HT-29 (cell line): ENCODE data around the gene ATP8A2. TPM values are rescaled to one million over a fixed set of nuclear protein-coding genes. Genes with fewer than 3 reads are reported as not detected.
A peak's percentile ranks its signal among the peaks of the same experiment; 100 is the strongest.

Source experiments
- DNase-seq: peaks from one replicate; pipeline ENCODE4 v3.0.0-alpha.2; 2015; ENCODE audit warnings: low spot score
- total RNA-seq: library from RNA; depleted of rRNA; stranded (reverse); fragments of >200 nt; shearing (Covaris generic); gene quantifications from 2 replicates; pipeline ENCODE4 v1.2.3, GENCODE V29; 2014

The ATP8A2 gene
- total RNA-seq, 1 experiment from 2014 or later = not detected

- DNase-seq = no peak
These were observed 638.9 kb downstream of the ATP8A2 start for GRCh38 chr13:26010487-26011207.

- DNase-seq = no peak
These were observed 639.4 kb downstream of the ATP8A2 start for GRCh38 chr13:26011208-26011573.

- no peak for DNase-seq
These were observed 640.4 kb downstream of the ATP8A2 start for GRCh38 chr13:26011996-26012821.

- no peak for DNase-seq
These were observed 641.2 kb downstream of the ATP8A2 start for GRCh38 chr13:26012995-26013394.

GRCh38 chr13:26015271-26016125 lies 643.7 kb downstream of the ATP8A2 start:
- no peak for DNase-seq

GRCh38 chr13:26016189-26016588 lies 644.4 kb downstream of the ATP8A2 start:
- no peak for DNase-seq

- no peak for DNase-seq
These were observed 645.6 kb downstream of the ATP8A2 start for GRCh38 chr13:26017196-26017921.

GRCh38 chr13:26017932-26018665 lies 646.3 kb downstream of the ATP8A2 start:
- no peak for DNase-seq

- no peak for DNase-seq
These were observed 647.5 kb downstream of the ATP8A2 start for GRCh38 chr13:26019251-26019650.

- peak; percentile 49 for DNase-seq
These were observed 648.4 kb downstream of the ATP8A2 start for GRCh38 chr13:26019881-26020870.

GRCh38 chr13:26020891-26021290 lies 649.1 kb downstream of the ATP8A2 start:
- DNase-seq = no peak

- DNase-seq = no peak
These were observed 649.7 kb downstream of the ATP8A2 start for GRCh38 chr13:26021516-26021915.

- DNase-seq = no peak
These were observed 650.2 kb downstream of the ATP8A2 start for GRCh38 chr13:26021956-26022355.

GRCh38 chr13:26022538-26023292 lies 650.9 kb downstream of the ATP8A2 start:
- DNase-seq = peak; percentile 30

GRCh38 chr13:26024558-26024957 lies 652.8 kb downstream of the ATP8A2 start:
- DNase-seq = peak; percentile 22

GRCh38 chr13:26025196-26025595 lies 653.4 kb downstream of the ATP8A2 start:
- DNase-seq = no peak

GRCh38 chr13:26025771-26026170 lies 654.0 kb downstream of the ATP8A2 start:
- DNase-seq = no peak

- no peak for DNase-seq
These were observed 654.4 kb downstream of the ATP8A2 start for GRCh38 chr13:26026211-26026610.
